GM23338 (cell line): ENCODE measurements around the gene CRTC1.

Source experiments
- EZH2phosphoT487 ChIP-seq: fragments of 200-600 bp; sonication (generic); IDR thresholded peaks from one replicate; pipeline ENCODE4 v1.8.1; 2018; ENCODE audit warnings: antibody characterized with exemption; ENCODE audit not compliant: unreplicated experiment
- TF ChIP-seq, protein P1 (sequence below), 2 experiments: fragments of 200-600 bp in 1 of 2; sonication (generic) in 1 of 2; conservative IDR thresholded peaks; 2 replicates each; pipeline versions ENCODE4 v1.5.1 to v1.6.1; 2016 to 2017; ENCODE audit warnings: antibody characterized with exemption in 2 of 2, low read depth in 2 of 2, mild to moderate bottlenecking in 2 of 2, moderate library complexity in 1 of 2

DNA sequence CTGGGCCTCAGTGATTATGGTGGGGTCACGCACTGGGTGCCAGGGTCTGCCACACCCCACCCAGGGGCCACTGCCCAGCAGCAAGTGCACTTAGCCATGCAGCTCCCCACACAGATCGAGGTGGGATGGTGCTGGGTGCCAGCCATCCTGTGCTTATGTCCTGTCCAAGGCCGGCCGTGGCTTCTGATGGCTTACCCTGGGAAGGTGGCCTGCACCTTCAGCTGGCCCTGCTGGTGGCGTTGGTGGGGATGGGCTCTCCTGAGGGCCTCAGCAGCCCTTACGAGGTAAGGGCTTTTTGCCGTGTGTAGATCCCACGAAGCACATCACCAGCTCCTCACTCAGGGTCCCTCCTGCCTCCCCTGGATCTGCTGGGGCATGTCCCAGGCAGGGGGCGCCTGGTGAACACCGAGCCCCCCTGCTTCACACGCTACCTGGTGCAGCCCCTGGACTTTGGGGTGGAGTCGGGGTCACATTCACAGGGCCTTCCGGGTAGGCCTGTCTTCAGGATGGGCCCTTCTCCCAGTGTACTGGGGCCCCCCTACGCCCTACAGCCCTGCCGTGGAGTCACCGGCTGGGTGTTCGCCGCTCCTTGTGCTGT, 46.6 kb downstream of the CRTC1 start:
- TF ChIP-seq, protein P1, sequence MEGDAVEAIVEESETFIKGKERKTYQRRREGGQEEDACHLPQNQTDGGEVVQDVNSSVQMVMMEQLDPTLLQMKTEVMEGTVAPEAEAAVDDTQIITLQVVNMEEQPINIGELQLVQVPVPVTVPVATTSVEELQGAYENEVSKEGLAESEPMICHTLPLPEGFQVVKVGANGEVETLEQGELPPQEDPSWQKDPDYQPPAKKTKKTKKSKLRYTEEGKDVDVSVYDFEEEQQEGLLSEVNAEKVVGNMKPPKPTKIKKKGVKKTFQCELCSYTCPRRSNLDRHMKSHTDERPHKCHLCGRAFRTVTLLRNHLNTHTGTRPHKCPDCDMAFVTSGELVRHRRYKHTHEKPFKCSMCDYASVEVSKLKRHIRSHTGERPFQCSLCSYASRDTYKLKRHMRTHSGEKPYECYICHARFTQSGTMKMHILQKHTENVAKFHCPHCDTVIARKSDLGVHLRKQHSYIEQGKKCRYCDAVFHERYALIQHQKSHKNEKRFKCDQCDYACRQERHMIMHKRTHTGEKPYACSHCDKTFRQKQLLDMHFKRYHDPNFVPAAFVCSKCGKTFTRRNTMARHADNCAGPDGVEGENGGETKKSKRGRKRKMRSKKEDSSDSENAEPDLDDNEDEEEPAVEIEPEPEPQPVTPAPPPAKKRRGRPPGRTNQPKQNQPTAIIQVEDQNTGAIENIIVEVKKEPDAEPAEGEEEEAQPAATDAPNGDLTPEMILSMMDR (conservative IDR thresholded peaks at IDR 0.05; ENCODE audit: low read depth in 2 of 2) = peak in 1 of 2 experiments; percentile 20; a peak in 1 of 4 replicates
- TF ChIP-seq EZH2phosphoT487 = no peak
